Measurements from ENCODE around the gene RAB11B.
A peak's percentile ranks its signal among the peaks of the same experiment; 100 is the strongest.

RAB11B gene

DNA sequence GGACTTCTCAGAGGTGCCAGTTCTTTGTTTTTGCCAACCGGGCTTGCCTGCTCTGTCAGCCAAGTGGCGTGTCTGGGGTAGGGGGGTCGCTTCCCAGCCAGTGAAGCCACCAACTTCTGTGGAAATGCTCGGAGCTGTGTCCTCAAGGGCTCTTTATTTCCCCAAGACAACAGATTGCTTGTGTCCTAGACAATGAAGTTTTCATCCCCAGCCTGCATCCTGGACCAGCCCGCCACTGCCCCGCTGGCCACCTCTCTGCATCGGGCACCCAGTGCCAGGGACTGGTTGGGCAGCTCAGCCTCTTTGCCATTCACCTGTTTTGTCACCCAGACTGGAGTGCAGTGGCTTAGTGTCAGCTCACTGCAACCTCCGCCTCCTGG is 3.7 kb downstream of the RAB11B start:
- no peak for DNase-seq
- CTCF ChIA-PET = interaction anchor here (1.1 to 5.1 kb wide), 3 partner anchors 14 to 40 kb away, joined by 3 to 29 read pairs (median 5); no protein-coding TSS in a partner anchor
- peaks cover 2 to 9% (median 3%) of the 10 kb centered on the region in 4 experiments for H3K36me3 ChIP-seq (ENCODE audit: control insufficient read depth in 4 of 4, insufficient read depth in 4 of 4, low read length in 3 of 4)
- no peaks in the 10 kb centered on the region for H3K27me3 ChIP-seq (replicated peaks in 2 of 5; ENCODE audit: control insufficient read depth in 4 of 5, insufficient read depth in 5 of 5, low read length in 4 of 5)
- H3K27ac ChIP-seq (ENCODE audit: insufficient read depth in 1 of 2, low read depth in 1 of 2, low read length in 2 of 2, poor library complexity in 1 of 2, severe bottlenecking in 2 of 2) = no peak overlapping the region
- POLR2A ChIA-PET = interaction anchor here (1.4 kb wide), 1 partner anchor 40 kb away, joined by 4 read pairs; no protein-coding TSS in a partner anchor
- peaks cover 0 to 31% (median 25%) of the 10 kb centered on the region in 4 experiments for H3K4me1 ChIP-seq (ENCODE audit: control extremely low read depth in 1 of 4, control insufficient read depth in 4 of 4, insufficient read depth in 4 of 4, low read length in 3 of 4)
- H3K9me3 ChIP-seq (ENCODE audit: control extremely low read depth in 1 of 5, control insufficient read depth in 4 of 5, insufficient read depth in 2 of 5, low read depth in 1 of 5, low read length in 4 of 5) = no peaks in the 10 kb centered on the region
- no peak overlapping the region for H3K4me3 ChIP-seq (ENCODE audit: control insufficient read depth in 1 of 7, extremely low read depth in 1 of 7, insufficient read depth in 4 of 7, low read depth in 2 of 7, low read length in 6 of 7)
- 96% methylated on average over 8 of the region's 8 CpGs for WGBS (ENCODE audit: insufficient coverage)

DNA sequence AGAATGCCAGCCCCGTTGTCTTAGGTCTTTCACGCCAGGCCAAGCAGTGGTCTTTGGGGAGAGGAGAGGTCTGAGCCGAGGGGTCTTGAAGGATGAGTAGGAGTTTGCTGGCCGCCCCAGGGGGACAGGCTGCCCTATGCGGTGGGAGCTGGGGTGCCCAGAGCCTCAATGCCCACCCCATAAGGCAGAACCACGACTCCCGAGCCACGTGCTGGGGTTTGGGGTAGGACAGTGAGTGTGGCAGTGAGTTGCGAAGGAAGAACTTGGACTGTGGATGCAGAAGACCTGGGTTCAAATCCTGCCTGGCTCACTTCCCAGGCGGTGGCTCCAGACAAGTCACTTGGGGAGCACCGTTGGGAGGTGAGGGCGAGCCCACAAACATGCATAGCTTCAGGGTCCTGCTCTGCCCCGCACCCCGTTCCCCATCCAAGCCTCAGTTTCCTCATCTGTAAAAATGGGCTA is 5.5 kb downstream of the RAB11B start:
- Histone ChIP-seq H3K4me3 (ENCODE audit: control insufficient read depth in 1 of 7, extremely low read depth in 1 of 7, insufficient read depth in 4 of 7, low read depth in 2 of 7, low read length in 6 of 7) (no peak overlapping the region), H3K27ac (ENCODE audit: insufficient read depth in 1 of 2, low read depth in 1 of 2, low read length in 2 of 2, poor library complexity in 1 of 2, severe bottlenecking in 2 of 2) (no peak overlapping the region), H3K9me3 (ENCODE audit: control extremely low read depth in 1 of 5, control insufficient read depth in 4 of 5, insufficient read depth in 2 of 5, low read depth in 1 of 5, low read length in 4 of 5) (no peaks in the 10 kb centered on the region), H3K4me1 (ENCODE audit: control extremely low read depth in 1 of 4, control insufficient read depth in 4 of 4, insufficient read depth in 4 of 4, low read length in 3 of 4) (peaks cover 0 to 30% (median 23%) of the 10 kb centered on the region in 4 experiments), H3K27me3 (replicated peaks in 2 of 5; ENCODE audit: control insufficient read depth in 4 of 5, insufficient read depth in 5 of 5, low read length in 4 of 5) (no peaks in the 10 kb centered on the region), H3K36me3 (ENCODE audit: control insufficient read depth in 4 of 4, insufficient read depth in 4 of 4, low read length in 3 of 4) (peaks cover 5 to 21% (median 16%) of the 10 kb centered on the region in 4 experiments)
- WGBS (ENCODE audit: insufficient coverage) = 96% methylated on average over 14 of the region's 14 CpGs
- no peak for DNase-seq
- CTCF ChIA-PET = interaction anchor here (1.0 kb wide), 2 partner anchors 41 to 43 kb away, joined by 4 to 9 read pairs; no protein-coding TSS in a partner anchor
- POLR2A ChIA-PET = interaction anchor here (1.0 kb wide), 1 partner anchor 38 kb away, joined by 3 read pairs; no protein-coding TSS in a partner anchor

DNA sequence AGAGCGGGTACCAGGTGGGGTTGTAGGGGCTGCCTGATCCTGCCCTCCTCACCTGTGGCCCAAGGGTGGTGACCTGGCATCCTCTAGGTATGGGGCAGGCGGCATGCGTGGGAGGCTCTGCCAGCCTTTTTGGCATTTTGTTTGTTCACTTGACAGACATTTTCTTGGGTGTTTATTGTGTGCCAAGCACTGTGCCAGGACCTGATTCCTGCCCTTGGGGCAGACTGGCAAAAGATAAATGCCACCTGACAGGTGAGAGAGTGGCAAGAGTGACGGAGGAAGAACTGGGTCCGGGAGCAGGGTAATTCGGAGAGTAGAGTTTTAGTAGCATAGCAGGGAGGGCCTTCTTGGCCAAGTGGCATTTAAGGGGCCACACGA is 6.0 kb downstream of the RAB11B start:
- ChIA-PET CTCF (interaction anchor here (1.0 kb wide), 2 partner anchors 42 to 43 kb away, joined by 4 to 9 read pairs; no protein-coding TSS in a partner anchor), POLR2A (interaction anchor here (1.0 kb wide), 1 partner anchor 39 kb away, joined by 3 read pairs; no protein-coding TSS in a partner anchor)
- no peak for DNase-seq
- H3K4me1 ChIP-seq (ENCODE audit: control extremely low read depth in 1 of 4, control insufficient read depth in 4 of 4, insufficient read depth in 4 of 4, low read length in 3 of 4) = peaks cover 0 to 30% (median 19%) of the 10 kb centered on the region in 4 experiments
- 96% methylated on average over 6 of the region's 7 CpGs for WGBS (ENCODE audit: insufficient coverage)
- H3K27me3 ChIP-seq (replicated peaks in 2 of 5; ENCODE audit: control insufficient read depth in 4 of 5, insufficient read depth in 5 of 5, low read length in 4 of 5) = no peaks in the 10 kb centered on the region
- H3K27ac ChIP-seq (ENCODE audit: insufficient read depth in 1 of 2, low read depth in 1 of 2, low read length in 2 of 2, poor library complexity in 1 of 2, severe bottlenecking in 2 of 2) = no peak overlapping the region
- H3K4me3 ChIP-seq (ENCODE audit: control insufficient read depth in 1 of 7, extremely low read depth in 1 of 7, insufficient read depth in 4 of 7, low read depth in 2 of 7, low read length in 6 of 7) = no peak overlapping the region
- H3K36me3 ChIP-seq (ENCODE audit: control insufficient read depth in 4 of 4, insufficient read depth in 4 of 4, low read length in 3 of 4) = peaks cover 5 to 21% (median 16%) of the 10 kb centered on the region in 4 experiments
- no peaks in the 10 kb centered on the region for H3K9me3 ChIP-seq (ENCODE audit: control extremely low read depth in 1 of 5, control insufficient read depth in 4 of 5, insufficient read depth in 2 of 5, low read depth in 1 of 5, low read length in 4 of 5)

DNA sequence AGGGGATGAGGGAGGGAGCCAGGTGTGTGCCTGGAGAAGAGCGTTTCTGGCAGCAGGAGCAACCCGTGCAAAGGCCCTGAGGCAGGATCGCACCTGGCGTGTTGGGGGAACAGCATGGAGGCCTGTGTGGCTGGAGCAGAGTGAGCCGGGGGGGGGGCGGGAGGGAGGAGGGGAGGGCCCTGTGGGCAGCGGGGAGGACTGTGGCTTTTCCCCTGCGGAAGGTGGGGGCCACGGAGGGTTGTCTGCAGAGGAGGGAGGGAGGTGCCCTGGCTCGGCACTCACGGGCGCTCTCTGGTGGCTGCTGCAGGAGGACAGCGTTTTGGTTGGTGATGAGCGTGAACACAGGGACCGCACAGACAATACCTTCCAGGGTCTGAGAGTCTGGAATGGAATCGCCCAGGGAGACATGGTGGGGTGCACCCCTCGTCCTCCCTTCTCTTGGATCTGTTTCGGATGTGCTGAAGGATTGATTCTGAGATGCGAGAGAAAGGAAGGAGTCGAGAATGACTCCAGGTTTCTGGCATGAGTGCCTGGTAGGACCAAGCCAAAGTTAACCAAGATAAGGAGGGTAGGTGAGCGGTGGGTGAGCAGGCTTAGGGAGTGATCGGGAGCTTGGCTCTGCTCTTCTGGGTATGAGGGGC is 6.5 kb downstream of the RAB11B start:
- ChIA-PET CTCF (interaction anchor here (1.0 to 3.8 kb wide), 2 partner anchors 43 to 44 kb away, joined by 4 to 30 read pairs; no protein-coding TSS in a partner anchor), POLR2A (no interaction called here)
- H3K4me1 ChIP-seq (ENCODE audit: control extremely low read depth in 1 of 4, control insufficient read depth in 4 of 4, insufficient read depth in 4 of 4, low read length in 3 of 4) = peaks cover 0 to 25% (median 14%) of the 10 kb centered on the region in 4 experiments
- H3K27ac ChIP-seq (ENCODE audit: insufficient read depth in 1 of 2, low read depth in 1 of 2, low read length in 2 of 2, poor library complexity in 1 of 2, severe bottlenecking in 2 of 2) = no peak overlapping the region
- no peaks in the 10 kb centered on the region for H3K27me3 ChIP-seq (replicated peaks in 2 of 5; ENCODE audit: control insufficient read depth in 4 of 5, insufficient read depth in 5 of 5, low read length in 4 of 5)
- H3K9me3 ChIP-seq (ENCODE audit: control extremely low read depth in 1 of 5, control insufficient read depth in 4 of 5, insufficient read depth in 2 of 5, low read depth in 1 of 5, low read length in 4 of 5) = no peaks in the 10 kb centered on the region
- H3K4me3 ChIP-seq (ENCODE audit: control insufficient read depth in 1 of 7, extremely low read depth in 1 of 7, insufficient read depth in 4 of 7, low read depth in 2 of 7, low read length in 6 of 7) = no peak overlapping the region
- DNase-seq = peak; percentile 70 to 78 (median 77)
- peaks cover 5 to 20% (median 16%) of the 10 kb centered on the region in 4 experiments for H3K36me3 ChIP-seq (ENCODE audit: control insufficient read depth in 4 of 4, insufficient read depth in 4 of 4, low read length in 3 of 4)
- WGBS (ENCODE audit: insufficient coverage) = 96% methylated on average over 10 of the region's 22 CpGs

DNA sequence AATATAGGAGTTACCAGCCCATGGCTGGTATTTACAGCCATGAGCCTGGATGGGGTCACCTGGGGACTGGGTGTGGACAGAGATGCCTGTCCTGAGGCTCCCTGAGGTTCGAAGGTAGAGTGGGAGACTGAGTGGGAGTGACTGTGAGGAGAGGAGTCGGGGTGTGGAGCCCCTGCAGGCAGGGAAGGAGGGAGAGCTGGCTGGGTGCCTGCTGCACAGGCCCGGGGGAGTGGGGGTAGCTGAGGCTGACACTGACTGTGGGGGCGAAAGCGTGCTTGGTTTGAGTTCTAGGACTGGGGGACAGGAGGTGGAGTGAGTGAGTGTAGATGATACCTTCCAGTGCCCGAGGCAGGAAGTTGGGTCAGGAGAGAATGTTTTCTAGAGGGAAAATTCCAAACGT is 7.1 kb downstream of the RAB11B start:
- no peak for DNase-seq
- 89% methylated on average over 6 of the region's 7 CpGs for WGBS (ENCODE audit: insufficient coverage)
- Histone ChIP-seq H3K9me3 (ENCODE audit: control extremely low read depth in 1 of 5, control insufficient read depth in 4 of 5, insufficient read depth in 2 of 5, low read depth in 1 of 5, low read length in 4 of 5) (no peaks in the 10 kb centered on the region), H3K4me3 (ENCODE audit: control insufficient read depth in 1 of 7, extremely low read depth in 1 of 7, insufficient read depth in 4 of 7, low read depth in 2 of 7, low read length in 6 of 7) (no peak overlapping the region), H3K27ac (ENCODE audit: insufficient read depth in 1 of 2, low read depth in 1 of 2, low read length in 2 of 2, poor library complexity in 1 of 2, severe bottlenecking in 2 of 2) (no peak overlapping the region), H3K27me3 (replicated peaks in 2 of 5; ENCODE audit: control insufficient read depth in 4 of 5, insufficient read depth in 5 of 5, low read length in 4 of 5) (no peaks in the 10 kb centered on the region), H3K36me3 (ENCODE audit: control insufficient read depth in 4 of 4, insufficient read depth in 4 of 4, low read length in 3 of 4) (peaks cover 9 to 26% (median 18%) of the 10 kb centered on the region in 4 experiments), H3K4me1 (ENCODE audit: control extremely low read depth in 1 of 4, control insufficient read depth in 4 of 4, insufficient read depth in 4 of 4, low read length in 3 of 4) (peaks cover 0 to 19% (median 9%) of the 10 kb centered on the region in 4 experiments)
- POLR2A ChIA-PET = no interaction called here
- CTCF ChIA-PET = interaction anchor here (1.0 to 3.8 kb wide), 3 partner anchors 12 to 130 kb away, joined by 3 to 30 read pairs (median 4); no protein-coding TSS in a partner anchor

DNA sequence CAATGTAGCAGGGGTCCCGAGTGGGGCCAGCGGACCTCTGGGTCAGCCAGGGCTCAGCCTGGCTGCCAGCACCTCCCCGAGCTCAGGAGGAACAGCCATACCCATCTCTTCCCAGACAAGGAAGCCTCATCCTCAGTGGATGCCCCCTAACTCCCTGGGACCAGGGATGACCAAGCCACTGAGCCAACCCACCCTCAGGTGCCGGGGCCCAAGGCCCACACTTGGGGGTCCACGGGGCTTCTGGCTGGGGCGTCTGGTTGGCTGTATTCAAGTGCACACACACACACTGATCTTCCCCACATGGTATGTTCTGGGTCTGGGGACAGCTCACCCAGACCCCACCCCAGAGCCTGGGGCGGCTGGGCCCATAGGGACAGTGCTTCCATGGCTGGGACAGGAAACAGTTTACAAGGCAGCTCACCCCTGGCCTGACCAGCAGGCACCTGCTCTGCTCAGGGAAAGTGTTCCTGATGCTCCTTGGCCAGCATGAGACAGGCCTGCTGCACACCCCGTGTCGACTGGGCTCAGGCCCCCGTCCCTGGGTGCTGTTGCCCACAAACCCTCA is 7.7 kb downstream of the RAB11B start:
- WGBS (ENCODE audit: insufficient coverage) = 96% methylated on average over 9 of the region's 10 CpGs
- DNase-seq = no peak
- CTCF ChIA-PET = interaction anchor here (1.0 to 3.8 kb wide), 3 partner anchors 11 to 130 kb away, joined by 3 to 30 read pairs (median 4); no protein-coding TSS in a partner anchor
- POLR2A ChIA-PET = no interaction called here
- Histone ChIP-seq H3K27ac (ENCODE audit: insufficient read depth in 1 of 2, low read depth in 1 of 2, low read length in 2 of 2, poor library complexity in 1 of 2, severe bottlenecking in 2 of 2) (no peak overlapping the region), H3K27me3 (replicated peaks in 2 of 5; ENCODE audit: control insufficient read depth in 4 of 5, insufficient read depth in 5 of 5, low read length in 4 of 5) (no peaks in the 10 kb centered on the region), H3K4me1 (ENCODE audit: control extremely low read depth in 1 of 4, control insufficient read depth in 4 of 4, insufficient read depth in 4 of 4, low read length in 3 of 4) (peaks cover 0 to 16% (median 7%) of the 10 kb centered on the region in 4 experiments), H3K36me3 (ENCODE audit: control insufficient read depth in 4 of 4, insufficient read depth in 4 of 4, low read length in 3 of 4) (peaks cover 10 to 31% (median 22%) of the 10 kb centered on the region in 4 experiments), H3K9me3 (ENCODE audit: control extremely low read depth in 1 of 5, control insufficient read depth in 4 of 5, insufficient read depth in 2 of 5, low read depth in 1 of 5, low read length in 4 of 5) (no peaks in the 10 kb centered on the region), H3K4me3 (ENCODE audit: control insufficient read depth in 1 of 7, extremely low read depth in 1 of 7, insufficient read depth in 4 of 7, low read depth in 2 of 7, low read length in 6 of 7) (no peak overlapping the region)

All from common myeloid progenitor, CD34-positive (primary cell).